Kidney (tissue), 14 donors: Measurements from ENCODE around the gene RAPGEF4. TPM values are rescaled to one million over a fixed set of nuclear protein-coding genes. Genes with fewer than 3 reads are reported as not detected.

ENCODE experiments used
- DNase-seq, 5 donors: peaks; one replicate each; pipeline ENCODE4 v3.0.0-alpha.2; 2013 to 2020
- FAIRE-seq: peaks from 2 replicates; lab custom pipeline; 2012; peaks lifted over from hg19 to GRCh38; lab: Jason Lieb, UNC
- H3K27ac ChIP-seq, 2 donors: one replicate each; pipeline ENCODE4 v1.7.0; 2013; ENCODE audit warnings: low read depth in 2 of 2, low read length in 2 of 2, inconsistent platforms in 1 of 2
- H3K27me3 ChIP-seq: one replicate; pipeline ENCODE4 v1.7.1; 2013; ENCODE audit warnings: low read length, inconsistent platforms; ENCODE audit not compliant: control insufficient read depth, insufficient read depth
- H3K36me3 ChIP-seq, 3 donors: one replicate each; pipeline versions ENCODE4 v1.7.0 to v1.7.1; 2013; ENCODE audit warnings: low read length in 3 of 3, control low read depth in 1 of 3, inconsistent platforms in 1 of 3; ENCODE audit not compliant: insufficient read depth in 3 of 3, control insufficient read depth in 2 of 3
- H3K4me1 ChIP-seq, 3 donors: one replicate each; pipeline versions ENCODE4 v1.7.0 to v1.7.1; 2013; ENCODE audit warnings: low read length in 3 of 3, inconsistent platforms in 1 of 3, low read depth in 1 of 3; ENCODE audit not compliant: control insufficient read depth in 2 of 3, insufficient read depth in 2 of 3
- H3K4me3 ChIP-seq, 3 donors: one replicate each; pipeline versions ENCODE4 v1.7.0 to v1.8.1; 2013; ENCODE audit warnings: low read length in 3 of 3, control low read depth in 1 of 3, inconsistent platforms in 1 of 3
- H3K9ac ChIP-seq, 3 donors: one replicate each; pipeline versions ENCODE4 v1.7.0 to v1.7.1; 2013; ENCODE audit warnings: low read length in 3 of 3, control low read depth in 1 of 3, inconsistent platforms in 1 of 3
- H3K9me3 ChIP-seq, 3 donors: one replicate each; pipeline versions ENCODE4 v1.7.0 to v1.7.1; 2013; ENCODE audit warnings: low read length in 3 of 3, control low read depth in 1 of 3, inconsistent platforms in 1 of 3; ENCODE audit not compliant: control insufficient read depth in 2 of 3, insufficient read depth in 1 of 3
- intact Hi-C: fragments of 100-400 bp; cut with DNase I; formaldehyde crosslinking; loops from one replicate; pipeline ENCODE4 v1.11.1; 2022
- polyA plus RNA-seq: library from polyadenylated mRNA; stranded (reverse); fragments of 350-450 nt; fragmentation: Illumina TruSeq; extraction: RNeasy Lipid Tissue Mini Kit (QIAGEN cat#74804); gene quantifications from one replicate; pipeline ENCODE4 v1.2.3, GENCODE V29; 2014; ENCODE audit warnings: low read depth, low replicate concordance; ENCODE audit not compliant: insufficient read depth
- total RNA-seq: library from RNA; stranded (reverse); fragmentation: NEBNext Ultra II Directional; extraction: Animal tissue kit (Norgen Biotek cat#: 25700); gene quantifications from one replicate; pipeline ENCODE4 v1.2.1, GENCODE V29; 2021
- TF ChIP-seq, protein P1 (sequence below): IDR thresholded peaks from 3 replicates; pipeline ENCODE4 v1.5.1; 2012; ENCODE audit warnings: mild to moderate bottlenecking, moderate library complexity, borderline replicate concordance; ENCODE audit not compliant: insufficient read depth; ENCODE audit errors: extremely low read depth
- donor health status: control.
- donor health status: control.
- donor health status: control.
- donor health status: control.
- donor health status: control.
- donor health status: DM: yes; HTN: yes; CAD: no.
- donor health status: Normal renal cell carcinoma (clear cell type).

The RAPGEF4 gene
- total and polyA plus RNA-seq, 2 donors from 2014 or later = 3.8 to 13.6 TPM

- no peak overlapping the region for H3K9ac ChIP-seq
- peak overlapping the region in 1 of 2 donors; percentile 8 for H3K27ac ChIP-seq
Measured at GRCh38 chr2:172930871-172931255, 195.2 kb downstream of the RAPGEF4 start.

DNA sequence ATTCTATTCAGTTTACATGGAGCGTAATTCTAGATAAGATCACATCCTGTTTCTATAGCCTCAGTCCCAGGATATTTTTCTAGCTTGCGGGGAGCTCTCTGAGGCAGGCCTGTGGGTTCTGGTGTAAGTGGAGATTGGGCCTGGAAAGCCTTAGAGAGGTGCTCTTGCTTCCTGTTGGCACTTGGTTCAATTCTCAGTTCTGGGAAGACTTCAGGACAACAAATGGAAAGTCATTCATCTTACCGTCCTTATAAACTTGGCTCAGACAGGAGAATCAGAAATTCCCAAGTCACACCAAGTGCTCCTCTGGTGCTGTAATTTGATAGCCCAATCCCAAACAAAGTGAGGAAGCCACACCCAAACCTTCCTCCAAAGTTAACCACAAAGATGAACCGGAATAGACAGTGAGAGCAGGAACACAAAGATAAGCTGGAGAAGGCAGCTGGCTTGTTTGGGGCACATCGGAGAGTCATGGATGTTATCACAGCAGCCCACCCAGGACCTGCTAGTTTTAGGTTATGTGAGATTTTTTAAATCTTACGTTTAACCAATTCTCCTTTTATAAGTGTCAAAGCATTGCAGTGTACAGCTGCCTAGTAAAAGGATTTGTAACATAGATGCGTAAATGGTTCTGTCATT is 195.7 kb downstream of the RAPGEF4 start:
- intact Hi-C loops = loop anchor here (5.0 kb wide), 1 partner anchor 114 kb away; no protein-coding TSS in a partner anchor
- Histone ChIP-seq H3K4me3 (no peak overlapping the region), H3K27ac (peak overlapping the region in 1 of 2 donors; percentile 48), H3K27me3 (no peaks in the 10 kb centered on the region), H3K36me3 (no peaks in the 10 kb centered on the region), H3K9ac (no peak overlapping the region), H3K4me1 (peaks cover 0 to 10% (median 8%) of the 10 kb centered on the region in 3 donors), H3K9me3 (no peaks in the 10 kb centered on the region)
- DNase-seq (peak in 3 of 5 donors; percentile 15 to 59 (median 48)), FAIRE-seq (no peak)
- TF ChIP-seq, protein P1, sequence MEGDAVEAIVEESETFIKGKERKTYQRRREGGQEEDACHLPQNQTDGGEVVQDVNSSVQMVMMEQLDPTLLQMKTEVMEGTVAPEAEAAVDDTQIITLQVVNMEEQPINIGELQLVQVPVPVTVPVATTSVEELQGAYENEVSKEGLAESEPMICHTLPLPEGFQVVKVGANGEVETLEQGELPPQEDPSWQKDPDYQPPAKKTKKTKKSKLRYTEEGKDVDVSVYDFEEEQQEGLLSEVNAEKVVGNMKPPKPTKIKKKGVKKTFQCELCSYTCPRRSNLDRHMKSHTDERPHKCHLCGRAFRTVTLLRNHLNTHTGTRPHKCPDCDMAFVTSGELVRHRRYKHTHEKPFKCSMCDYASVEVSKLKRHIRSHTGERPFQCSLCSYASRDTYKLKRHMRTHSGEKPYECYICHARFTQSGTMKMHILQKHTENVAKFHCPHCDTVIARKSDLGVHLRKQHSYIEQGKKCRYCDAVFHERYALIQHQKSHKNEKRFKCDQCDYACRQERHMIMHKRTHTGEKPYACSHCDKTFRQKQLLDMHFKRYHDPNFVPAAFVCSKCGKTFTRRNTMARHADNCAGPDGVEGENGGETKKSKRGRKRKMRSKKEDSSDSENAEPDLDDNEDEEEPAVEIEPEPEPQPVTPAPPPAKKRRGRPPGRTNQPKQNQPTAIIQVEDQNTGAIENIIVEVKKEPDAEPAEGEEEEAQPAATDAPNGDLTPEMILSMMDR = no peak

More at GRCh38 chr2:172930871-172931255, 195.2 kb downstream of the RAPGEF4 start:
- Histone ChIP-seq H3K27me3 (no peaks in the 10 kb centered on the region), H3K9me3 (no peaks in the 10 kb centered on the region), H3K36me3 (no peaks in the 10 kb centered on the region), H3K4me3 (no peak overlapping the region), H3K4me1 (peaks cover 0 to 10% (median 8%) of the 10 kb centered on the region in 3 donors)
- TF ChIP-seq, protein P1 = no peak
- DNase-seq = no peak
- no peak for FAIRE-seq
- intact Hi-C loops = loop anchor here (5.0 kb wide), 1 partner anchor 114 kb away; no protein-coding TSS in a partner anchor

GRCh38 chr2:172931918-172932520 is 196.4 kb downstream of the RAPGEF4 start:
- Histone ChIP-seq H3K36me3 (no peaks in the 10 kb centered on the region), H3K27ac (no peak overlapping the region), H3K4me3 (no peak overlapping the region), H3K9ac (no peak overlapping the region), H3K4me1 (peaks cover 0 to 10% (median 8%) of the 10 kb centered on the region in 3 donors), H3K9me3 (no peaks in the 10 kb centered on the region), H3K27me3 (no peaks in the 10 kb centered on the region)
- FAIRE-seq = peak; percentile 39
- DNase-seq = peak in 4 of 5 donors; percentile 69 to 89 (median 80)
- TF ChIP-seq, protein P1 = peak; percentile 73
- intact Hi-C loops = loop anchor here (5.0 kb wide), 1 partner anchor 115 kb away; no protein-coding TSS in a partner anchor
